Peyer's patch (tissue), 4 donors: ENCODE data around the gene HCN2.

ENCODE experiments used
- POLR2A ChIP-seq, 2 donors: fragments of 450-650 bp; IDR thresholded peaks; one replicate each; pipeline ENCODE4 v1.5.1; 2017; ENCODE audit warnings: antibody characterized with exemption in 2 of 2, mild to moderate bottlenecking in 2 of 2, moderate library complexity in 2 of 2
- TF ChIP-seq, protein P1 (sequence below), 6 experiments: fragments of 450-650 bp in 4 of 6; fragments of 200-600 bp in 2 of 6; sonication (generic) in 1 of 6; IDR thresholded peaks; one replicate each; pipeline ENCODE4 v1.5.1; 2017 to 2019; ENCODE audit warnings: antibody characterized with exemption in 6 of 6, mild to moderate bottlenecking in 3 of 6, moderate library complexity in 1 of 6

DNA sequence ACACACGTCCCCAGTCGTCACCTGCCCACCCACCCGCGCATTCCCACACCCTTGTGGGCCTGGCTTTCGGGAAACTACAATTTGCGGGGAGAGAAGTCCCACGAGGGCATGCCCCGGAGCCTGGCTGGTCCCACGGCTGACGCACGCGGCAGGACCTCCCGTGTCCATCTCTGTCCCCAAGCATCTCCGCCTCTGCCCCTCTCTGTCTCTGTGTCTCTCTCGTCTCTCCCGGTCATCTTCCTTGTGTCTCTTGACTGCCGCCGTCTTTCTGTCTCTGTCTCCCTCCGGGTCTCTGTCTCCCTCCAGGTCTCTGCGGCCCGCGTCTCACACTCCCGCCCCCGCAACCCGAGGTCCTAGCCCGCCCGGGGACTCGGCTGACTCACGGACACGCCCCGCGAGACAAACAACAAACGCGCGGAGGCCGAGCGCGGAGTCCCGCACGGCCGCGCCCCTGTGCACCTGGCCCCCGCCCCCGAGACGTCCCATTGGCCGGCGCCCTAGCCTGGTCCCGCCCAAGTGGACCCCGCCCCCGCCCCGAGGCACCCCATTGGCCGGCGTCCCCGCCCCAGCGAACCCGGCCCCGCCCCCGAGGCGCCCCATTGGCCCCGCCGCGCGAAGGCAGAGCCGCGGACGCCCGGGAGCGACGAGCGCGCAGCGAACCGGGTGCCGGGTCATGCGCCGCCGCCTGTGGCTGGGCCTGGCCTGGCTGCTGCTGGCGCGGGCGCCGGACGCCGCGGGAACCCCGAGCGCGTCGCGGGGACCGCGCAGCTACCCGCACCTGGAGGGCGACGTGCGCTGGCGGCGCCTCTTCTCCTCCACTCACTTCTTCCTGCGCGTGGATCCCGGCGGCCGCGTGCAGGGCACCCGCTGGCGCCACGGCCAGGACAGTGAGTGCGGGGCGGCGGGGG is 49.8 kb downstream of the HCN2 start, which contains the start of gene FGF22:
- no peak for TF ChIP-seq POLR2A (IDR thresholded peaks at IDR 0.05)
- TF ChIP-seq, protein P1, sequence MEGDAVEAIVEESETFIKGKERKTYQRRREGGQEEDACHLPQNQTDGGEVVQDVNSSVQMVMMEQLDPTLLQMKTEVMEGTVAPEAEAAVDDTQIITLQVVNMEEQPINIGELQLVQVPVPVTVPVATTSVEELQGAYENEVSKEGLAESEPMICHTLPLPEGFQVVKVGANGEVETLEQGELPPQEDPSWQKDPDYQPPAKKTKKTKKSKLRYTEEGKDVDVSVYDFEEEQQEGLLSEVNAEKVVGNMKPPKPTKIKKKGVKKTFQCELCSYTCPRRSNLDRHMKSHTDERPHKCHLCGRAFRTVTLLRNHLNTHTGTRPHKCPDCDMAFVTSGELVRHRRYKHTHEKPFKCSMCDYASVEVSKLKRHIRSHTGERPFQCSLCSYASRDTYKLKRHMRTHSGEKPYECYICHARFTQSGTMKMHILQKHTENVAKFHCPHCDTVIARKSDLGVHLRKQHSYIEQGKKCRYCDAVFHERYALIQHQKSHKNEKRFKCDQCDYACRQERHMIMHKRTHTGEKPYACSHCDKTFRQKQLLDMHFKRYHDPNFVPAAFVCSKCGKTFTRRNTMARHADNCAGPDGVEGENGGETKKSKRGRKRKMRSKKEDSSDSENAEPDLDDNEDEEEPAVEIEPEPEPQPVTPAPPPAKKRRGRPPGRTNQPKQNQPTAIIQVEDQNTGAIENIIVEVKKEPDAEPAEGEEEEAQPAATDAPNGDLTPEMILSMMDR (IDR thresholded peaks at IDR 0.05): peak in 2 of 6 experiments; percentile 14 to 38
